HG03175 (cell line): Measurements from ENCODE around the gene DPYSL4.

Experiments
- ATAC-seq: cut with Tn5 transposase; IDR thresholded peaks from one replicate; pipeline ENCODE4 v1.9.1; 2021; ENCODE audit warnings: mild to moderate bottlenecking, moderate library complexity; ENCODE audit not compliant: unreplicated experiment

The DPYSL4 gene

DNA sequence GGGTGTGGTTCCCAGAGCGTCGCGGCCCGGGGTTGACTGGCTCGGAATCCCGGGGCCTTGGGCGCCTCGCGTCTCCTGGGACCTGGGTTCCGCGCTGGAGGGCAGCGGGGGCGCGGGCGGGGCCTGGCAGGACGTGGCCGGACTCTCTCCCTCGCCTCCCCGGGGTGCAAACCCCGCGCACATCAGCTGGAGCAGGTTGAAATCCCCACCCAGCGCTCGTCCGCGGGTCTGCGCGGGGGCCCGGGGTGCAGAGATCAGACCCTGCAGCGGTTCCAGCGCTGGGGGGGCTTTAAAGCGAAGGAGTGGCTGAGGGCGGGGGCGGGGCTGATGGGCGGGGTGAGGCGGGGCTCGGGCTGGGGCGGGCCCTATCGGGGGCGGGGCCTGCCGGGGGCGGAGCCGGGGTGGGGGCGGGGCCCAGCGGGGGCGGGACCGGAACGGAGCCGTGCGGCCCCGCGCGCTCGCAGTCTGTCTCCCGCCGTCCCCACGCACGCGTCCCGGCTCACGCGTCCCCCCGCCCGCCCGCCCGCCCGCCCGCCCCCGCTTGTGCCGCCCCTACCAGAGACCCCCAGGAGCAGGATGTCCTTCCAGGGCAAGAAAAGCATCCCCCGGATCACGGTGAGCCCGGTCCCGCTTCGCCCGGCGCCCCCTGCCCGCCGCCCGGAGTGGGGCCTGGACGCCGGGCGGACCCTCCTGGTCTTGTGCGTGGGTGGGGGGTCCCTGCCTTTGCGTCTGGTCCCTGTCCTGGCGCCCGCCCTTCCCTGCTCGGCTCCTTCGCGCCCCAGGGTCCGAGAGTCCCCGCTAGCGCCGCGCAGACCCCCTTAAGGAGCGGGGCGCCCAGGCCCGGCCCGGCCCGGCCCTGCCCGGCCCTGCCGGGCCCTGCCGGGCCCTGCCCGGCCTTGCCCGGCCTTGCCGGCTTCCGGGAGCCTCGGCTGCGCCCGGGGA, at the start of gene DPYSL4:
Gene DPYSL4 (plus strand): TSS at position 461 of the 942 bp plus-strand sequence. CDS start 116 bp downstream, at position 577.
- ATAC-seq = peak; percentile 44

DNA sequence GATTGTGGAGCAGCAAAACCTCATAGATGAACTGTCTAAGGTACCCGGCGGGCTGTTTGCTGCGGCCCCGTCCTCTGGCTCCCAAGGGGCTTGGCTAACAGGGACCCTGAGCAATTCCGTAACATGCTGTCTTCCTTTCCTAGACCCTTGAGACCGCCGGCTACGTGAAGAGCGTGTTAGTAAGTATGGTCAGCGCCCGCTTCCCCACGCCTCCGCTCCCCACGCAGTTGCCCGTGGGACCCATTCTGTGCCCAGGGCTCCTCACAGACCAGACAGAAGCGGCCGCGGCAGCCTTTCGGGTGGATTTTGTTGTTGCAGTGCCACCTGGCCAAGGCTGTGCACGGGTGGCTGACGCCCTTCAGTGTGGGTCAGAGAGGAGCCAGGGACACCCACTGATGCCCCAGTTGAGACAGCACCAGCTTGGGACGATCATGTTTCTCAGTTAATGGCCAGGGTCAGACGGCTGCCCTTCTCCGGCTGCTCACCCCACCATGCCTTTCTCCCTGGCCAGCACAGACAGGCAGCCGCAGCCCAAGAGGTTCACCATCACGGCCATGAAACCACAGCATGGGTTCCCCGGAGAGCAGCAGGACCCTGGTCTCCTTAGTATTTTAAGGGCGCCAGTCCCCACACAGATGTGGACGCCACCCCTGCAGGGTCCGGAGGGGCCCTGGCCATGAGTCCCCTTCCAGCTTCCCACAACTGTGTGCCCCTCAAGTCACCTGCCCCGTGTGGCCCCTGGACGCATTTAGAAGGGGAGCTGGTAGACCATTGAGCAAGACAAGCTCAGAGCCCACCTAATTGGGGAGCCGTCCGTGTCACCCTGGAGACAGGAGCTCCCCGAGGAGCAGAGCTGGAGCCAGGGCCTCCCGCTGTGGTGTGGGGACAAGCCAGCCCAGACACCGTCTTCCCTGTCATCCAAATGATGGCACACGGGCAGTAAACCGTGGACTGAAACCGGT, 49.4 kb upstream of the DPYSL4 start:
- no peak for ATAC-seq

DNA sequence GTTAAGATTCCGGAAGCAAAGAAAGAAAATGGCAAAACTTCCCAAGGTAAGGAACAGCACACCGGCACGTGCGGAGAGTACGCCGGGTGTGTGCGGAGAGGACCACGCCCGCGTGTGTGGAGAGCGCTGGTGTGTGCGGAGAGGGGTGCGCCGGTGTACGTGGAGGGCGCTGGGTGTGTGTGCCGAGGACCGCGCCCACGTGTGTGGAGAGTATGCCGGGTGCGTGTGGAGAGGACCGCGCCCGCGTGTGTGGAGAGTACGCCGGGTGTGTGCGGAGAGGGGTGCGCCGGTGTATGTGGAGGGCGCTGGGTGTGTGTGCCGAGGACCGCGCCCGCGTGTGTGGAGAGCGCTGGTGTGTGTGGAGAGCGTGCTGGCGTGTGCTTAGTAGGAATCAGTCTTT, 48.6 kb upstream of the DPYSL4 start:
- no peak for ATAC-seq

DNA sequence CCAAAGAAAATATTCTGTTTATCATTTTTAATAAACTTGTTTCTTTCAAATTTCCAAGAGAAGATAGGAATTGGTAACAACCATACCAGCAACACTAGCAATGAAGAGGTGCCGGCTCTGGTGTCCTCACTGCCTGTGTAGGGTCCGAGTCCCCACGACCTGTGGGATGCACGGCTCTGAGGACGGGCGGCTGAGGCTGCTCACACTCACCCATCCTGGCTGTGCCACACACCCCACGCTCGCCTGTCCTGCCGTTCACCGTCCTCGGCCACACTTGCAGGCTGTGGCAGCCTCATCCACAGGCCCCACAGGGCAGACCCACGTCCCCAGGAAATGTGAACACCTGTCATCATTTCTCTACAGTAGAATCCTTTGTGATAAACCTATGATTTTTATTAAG, 48.2 kb upstream of the DPYSL4 start:
- ATAC-seq = no peak

DNA sequence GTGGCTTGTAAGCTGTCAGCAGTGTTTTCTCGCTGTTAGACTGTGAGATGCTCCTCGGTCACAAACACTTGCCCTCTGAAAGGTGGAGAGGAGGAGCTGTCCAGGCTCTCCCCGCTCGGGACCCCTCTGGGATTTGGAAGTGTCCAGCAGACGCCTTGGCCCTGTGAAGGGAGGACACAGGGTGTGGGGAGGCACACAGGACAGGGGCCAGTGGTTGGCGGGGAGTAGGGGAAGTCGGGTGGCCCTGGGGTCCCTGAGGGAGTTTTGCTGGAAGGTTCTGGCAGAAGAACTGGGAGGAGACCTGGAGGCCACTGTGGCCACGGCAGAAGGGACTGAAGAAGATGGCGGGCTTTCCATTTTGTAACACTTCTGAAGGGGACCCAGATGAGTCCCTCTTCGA, 47.2 kb upstream of the DPYSL4 start:
- ATAC-seq = no peak

DNA sequence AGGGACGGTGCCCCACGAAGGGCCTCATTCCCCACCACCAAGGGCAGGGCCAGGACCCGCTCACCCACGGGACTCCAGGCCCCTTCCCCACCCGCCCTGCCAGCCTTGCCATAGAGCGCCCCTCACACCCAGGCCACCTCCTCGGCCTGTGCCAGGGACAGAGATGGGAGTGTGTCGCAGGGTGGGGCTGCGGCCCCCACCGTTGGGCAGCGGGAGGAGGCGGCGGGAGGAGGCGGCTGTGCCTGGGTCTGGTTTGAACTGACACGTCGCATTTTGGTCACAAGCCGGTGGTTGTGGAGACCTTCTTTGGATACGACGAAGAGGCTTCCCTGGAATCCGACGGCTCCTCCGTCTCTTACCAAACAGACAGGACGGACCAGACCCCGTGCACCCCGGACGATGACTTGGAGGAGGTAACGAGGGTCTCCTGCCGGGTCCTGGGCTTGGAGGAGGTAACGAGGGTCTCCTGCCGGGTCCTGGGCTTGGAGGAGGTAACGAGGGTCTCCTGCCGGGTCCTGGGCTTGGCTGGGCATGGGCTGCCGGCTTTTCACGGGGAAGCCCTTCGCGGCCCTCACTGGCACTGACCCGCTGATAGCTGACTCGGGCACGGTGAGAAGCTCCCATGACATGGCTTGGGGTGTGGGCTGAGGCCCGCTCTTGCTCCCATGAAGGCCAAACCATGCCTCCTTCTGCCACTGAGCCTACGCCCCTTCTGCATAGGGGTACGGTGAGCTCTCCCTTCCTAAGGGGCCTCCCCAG, 46.4 kb upstream of the DPYSL4 start:
- no peak for ATAC-seq

DNA sequence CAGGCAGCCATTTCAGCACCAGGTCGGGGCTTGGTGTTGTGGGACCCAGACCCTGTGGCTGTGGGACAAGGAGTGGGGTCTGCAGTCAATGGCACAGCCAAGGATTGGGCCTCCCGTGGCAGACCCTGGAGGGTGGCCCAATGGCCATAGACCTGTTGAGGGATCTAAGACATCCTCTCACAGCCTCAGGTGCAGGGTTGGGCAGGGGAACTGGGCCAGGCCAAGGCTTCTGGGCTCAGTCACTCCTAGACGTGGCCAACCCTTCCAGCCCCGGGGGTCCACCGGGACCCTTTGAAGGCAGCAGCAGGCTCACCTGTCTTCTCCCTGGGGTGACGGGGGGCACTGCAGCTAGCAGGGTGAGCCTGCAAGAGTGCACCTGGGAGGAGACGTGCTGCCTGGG, 45.7 kb upstream of the DPYSL4 start:
- ATAC-seq = no peak

DNA sequence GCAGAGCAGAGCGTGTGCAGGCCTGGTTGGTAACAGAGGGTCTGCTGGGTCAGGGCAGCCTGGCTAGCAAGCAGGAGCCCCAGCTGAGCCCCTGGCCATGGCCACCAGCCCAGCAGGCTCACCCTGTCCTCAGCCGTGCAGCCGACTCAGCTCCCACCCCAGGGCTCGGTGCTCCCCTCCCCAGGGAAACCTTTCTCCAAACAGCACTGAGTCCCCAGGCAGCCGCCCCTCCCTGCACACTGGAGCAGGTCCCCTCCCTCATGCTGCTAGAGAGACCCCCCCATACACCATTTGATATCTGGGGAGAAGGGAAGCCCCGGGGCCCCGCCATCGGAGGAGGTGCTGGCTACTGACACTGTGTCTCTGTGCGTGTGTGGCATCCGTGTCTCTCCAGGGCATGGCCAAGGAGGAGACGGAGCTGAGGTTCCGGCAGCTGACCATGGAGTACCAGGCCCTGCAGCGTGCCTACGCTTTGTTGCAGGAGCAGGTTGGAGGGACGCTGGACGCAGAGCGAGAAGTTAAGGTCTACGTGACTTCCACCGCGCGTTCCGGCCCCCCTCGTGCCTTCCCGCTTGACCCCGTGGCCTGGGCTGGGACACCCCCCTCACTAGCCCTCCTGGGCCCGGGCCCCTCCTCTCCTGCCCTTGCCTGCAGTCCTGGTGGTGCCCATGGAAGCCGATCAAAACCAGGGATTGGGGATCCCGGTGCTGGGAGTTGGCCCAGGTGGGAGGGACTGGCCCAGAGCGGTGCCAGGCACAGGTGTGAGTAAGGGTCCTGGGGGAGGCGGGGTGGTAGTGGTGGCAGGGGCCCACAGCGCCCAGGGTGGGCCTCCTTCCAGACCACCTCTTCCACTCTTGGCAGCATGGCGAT, 45.0 kb upstream of the DPYSL4 start:
- ATAC-seq = no peak

DNA sequence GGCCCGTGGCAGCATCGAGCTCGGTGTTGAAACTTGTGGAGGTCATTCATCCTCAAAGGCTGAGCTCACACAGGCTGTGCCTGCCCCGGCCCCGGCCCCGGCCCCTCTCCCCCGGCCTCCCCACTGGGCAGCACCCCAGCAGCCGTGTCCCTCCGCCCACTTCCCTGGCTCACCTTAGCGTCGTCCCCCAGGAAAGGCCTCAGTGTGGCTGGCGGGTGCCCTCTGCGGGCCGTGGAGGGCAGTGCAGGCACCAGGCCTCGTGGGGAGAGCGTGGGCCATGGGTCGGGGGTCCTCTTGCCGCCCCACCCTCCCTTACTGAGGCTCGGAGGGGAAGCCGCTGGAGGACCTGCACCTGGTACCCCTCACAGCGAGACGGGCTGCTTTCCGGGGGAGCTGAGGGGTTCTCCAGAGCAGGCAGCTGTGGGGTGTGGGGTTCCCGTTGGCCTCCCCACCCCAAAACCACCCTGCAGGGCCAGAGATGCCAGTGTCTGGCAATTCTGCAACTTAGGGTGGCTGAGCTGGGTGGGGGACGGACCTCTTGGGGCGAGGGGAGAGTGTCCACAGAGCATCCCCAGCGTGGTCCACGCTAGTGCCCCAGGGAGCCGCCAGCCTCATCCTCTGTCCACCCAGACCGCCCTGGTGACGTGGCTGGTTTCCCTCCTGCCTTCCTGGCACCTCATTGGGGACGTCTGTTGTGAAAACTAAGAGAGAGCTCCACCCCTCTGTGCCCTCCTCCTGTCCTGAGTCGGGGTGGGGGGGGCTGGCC, 44.2 kb upstream of the DPYSL4 start:
- peak; percentile 68 for ATAC-seq

DNA sequence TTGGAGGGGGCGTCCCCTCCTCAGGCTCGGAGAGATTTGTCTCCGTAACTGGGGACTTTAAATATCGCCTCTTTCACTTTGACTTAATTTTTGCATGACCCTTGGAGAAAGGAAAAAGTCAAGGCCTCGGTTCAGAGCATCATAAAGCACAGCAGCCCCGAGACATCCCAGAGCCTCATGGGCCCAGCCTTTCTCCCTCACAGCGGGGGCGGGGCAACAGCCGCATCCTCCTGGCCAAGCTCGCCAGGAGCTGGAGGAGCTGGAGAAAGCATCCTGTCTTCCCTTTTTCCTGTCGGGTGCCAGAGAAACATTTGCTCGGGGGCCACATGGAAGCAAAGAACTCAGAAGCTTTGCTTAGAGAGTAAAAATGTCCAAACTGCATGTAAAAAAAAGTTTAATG, 43.6 kb upstream of the DPYSL4 start:
- no peak for ATAC-seq

DNA sequence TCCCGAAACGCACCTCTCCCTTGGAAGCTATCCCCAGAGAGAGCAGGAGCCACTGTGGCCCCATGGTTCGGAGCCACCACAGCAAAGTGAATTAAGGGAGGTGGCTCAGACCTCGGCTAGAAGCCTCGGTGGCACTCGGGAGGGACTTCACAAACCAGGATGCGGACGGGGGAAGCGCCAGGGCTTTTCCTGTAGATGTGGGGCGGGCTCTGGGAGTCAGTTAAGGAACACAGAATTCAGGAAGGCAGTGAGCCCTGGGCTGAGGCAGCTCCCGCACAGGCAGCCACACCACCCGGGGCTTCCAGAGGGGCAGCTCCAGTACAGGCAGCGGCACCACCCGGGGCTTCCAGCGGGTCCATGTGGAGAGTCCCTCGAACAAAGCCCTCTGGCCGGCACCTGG, 42.7 kb upstream of the DPYSL4 start:
- ATAC-seq = no peak

DNA sequence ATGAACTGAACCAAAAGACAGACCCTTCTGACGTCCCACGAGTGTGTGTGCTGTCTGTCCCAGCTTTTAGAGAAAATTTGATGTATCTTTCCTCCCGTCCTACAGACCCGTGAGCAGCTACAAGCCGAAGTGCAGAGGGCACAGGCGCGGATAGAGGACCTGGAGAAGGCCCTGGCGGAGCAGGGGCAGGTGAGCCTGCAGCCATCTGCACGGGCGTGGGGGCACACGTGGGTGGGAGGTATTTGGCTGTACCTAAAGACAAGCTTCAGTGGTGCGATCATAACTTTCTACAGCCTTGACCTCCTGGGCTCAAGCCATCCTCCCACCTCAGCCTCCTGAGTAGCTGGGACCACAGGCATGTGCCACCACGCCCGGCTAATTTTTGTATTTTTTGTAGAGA, 41.7 kb upstream of the DPYSL4 start:
- no peak for ATAC-seq

DNA sequence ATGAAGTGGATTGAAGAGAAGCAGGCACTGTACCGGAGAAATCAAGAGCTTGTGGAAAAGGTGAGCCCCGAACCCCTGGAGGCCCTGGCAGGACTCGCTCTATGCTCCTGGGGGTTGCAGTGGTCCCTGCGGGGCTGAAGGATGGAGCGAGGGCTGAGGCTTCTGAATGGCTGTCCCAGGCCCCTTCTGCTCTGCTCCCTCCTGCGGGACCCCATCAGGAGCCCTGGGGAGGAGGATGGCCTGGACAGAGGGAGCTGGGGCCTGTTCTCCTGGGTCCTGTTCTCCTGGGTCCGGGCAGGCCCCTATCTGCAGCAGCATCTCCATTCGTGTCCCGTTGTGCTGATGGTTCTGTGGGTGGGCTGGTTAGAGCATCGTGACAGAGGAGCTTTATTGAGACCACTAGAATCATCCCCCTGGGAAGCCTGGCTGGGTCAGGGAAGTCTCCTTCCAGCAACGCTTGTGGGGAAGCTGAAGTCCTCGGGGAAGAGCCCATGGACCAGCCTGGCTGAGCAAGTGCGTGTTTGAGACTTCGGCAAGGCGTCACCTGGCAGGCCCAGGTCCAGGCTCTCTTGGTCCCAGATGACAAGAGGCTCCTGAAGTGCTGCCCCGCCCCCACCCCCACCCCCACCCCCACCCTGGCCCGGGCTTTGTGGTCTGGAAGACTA, 41.1 kb upstream of the DPYSL4 start:
- ATAC-seq = no peak

DNA sequence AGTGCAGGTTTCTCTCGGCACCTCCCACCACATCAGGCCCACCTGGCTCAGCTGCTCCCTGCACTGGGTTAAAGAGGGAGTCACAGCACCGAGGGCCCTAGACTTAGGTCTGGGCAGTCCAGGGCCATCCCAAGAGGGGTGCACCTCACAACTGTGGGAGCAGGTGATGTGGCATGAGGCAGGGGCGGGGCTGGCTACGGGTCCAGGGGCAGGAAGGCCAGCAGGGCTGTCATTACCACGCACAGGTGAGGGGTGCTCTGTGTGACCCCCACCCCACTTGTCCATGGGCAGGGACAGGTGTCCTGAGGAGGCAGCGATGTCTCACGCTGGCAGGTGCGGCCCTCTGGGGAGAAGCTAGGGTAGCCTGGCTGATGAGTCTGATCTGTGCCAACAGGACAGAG, 40.5 kb upstream of the DPYSL4 start:
- ATAC-seq = no peak

DNA sequence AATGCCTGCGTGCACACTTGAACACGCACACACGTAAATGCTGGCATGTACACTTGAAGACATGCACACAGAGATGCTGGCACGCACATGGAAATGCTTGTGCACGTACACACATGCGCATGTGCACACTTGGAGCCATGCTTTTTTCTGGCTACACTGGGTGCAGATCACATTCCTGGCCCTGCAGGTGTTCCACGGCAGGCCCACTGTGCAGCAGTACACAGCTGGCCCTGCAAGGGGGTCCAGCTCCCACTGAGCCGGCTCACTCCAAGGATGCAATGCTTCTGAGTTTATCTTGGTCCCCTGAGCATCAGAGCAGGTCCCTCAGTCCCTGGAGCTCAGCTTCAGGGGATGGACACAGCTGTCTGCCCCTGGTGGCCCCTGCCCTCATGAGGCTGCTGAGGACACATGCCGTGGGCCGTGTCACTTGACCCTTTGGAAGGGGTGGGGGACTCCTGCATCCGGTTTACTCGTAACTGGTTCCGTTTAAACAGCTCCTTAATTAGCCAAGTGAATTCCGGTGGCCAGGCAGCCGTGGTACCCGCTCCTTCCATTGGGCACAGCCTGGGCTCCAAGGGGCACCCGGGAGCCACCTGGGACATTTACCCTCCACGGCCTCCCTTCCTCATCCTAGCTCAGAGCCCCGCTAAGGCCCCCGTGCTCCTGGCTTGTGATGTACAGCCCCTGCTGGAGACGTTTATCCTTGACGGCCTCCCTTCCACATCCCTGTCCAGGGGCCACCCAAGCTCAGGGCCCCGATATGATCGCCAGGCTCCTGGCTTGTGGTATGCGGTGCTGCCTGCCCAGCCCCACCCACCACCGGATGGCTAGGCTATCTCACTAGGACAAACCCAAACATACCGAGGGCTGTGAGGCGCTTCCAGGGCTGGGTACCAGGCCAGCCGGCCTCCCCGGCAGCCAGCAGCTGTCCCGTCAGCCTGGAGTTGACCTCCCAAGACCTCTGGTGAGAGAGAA, 39.5 kb upstream of the DPYSL4 start:
- ATAC-seq = no peak

DNA sequence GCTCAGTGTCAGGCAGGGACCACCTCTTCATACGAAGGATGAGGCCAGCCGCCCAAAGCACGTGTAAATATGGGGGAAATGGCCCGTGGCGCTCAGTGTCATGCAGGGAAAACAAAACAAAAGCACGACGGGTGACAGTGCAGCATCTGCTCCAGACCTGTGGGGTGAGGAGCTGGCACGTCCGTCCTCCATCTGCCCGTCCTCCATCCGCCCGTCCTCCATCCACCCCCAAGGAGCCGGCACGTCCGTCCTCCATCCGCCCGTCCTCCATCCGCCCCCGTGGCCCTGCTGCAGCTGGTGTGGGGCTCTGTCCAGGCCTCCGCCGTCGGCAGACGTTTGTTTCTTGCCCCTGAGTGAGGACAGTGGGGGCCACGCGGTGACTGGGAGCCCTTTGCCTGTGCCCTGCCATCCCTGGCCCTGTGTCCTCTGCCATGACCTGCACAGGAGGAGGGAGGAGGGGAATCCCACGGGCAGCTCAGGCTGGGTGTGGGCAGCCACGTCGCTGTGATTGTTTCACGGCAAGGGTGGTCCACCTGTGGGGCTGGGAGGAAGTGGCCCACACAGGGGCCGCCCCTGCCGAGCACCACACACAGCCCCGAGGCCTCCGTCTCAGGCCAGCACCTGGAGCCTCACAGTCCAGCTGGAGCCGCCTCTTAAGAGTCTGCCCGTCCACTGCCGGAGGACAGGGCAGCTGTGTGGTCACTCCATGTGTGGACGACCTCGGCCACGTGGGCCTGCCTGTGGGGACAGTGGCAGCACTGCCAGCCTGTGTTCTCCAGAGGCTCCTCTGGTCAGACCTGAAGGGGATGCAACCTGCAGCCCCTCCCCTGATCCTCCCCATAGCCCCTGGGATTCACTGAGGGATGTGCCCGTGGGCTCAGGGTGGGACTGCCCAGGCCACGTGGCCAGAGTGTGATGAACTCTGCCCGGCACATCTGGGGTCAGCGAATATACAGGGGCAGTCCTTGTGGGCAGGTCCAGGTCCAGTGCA, 38.2 kb upstream of the DPYSL4 start:
- ATAC-seq = no peak
